ENCODE results near the gene KRT72.

Gene KRT72

DNA sequence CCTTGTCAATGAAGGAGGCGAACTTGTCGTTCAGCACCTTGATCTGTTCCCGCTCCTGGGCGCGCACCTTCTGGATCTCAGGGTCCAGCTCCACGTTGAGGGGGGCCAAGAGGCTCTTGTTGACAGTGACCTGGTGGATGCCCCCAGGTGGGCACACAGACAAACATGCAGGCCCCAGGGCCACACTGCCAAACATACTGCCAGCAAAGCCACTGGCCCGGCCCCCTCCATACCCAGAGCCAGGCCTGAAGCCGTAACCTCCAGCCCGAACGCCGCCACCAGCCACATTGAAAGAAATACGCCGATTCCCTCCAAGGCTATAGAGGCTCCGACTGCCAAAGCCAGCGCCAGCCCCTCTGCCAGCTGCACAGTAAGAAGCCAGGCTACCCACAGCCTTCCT lies 28.0 kb downstream of the KRT72 start:
- CTCF ChIA-PET: no interaction called here
- TF ChIP-seq, protein P1, sequence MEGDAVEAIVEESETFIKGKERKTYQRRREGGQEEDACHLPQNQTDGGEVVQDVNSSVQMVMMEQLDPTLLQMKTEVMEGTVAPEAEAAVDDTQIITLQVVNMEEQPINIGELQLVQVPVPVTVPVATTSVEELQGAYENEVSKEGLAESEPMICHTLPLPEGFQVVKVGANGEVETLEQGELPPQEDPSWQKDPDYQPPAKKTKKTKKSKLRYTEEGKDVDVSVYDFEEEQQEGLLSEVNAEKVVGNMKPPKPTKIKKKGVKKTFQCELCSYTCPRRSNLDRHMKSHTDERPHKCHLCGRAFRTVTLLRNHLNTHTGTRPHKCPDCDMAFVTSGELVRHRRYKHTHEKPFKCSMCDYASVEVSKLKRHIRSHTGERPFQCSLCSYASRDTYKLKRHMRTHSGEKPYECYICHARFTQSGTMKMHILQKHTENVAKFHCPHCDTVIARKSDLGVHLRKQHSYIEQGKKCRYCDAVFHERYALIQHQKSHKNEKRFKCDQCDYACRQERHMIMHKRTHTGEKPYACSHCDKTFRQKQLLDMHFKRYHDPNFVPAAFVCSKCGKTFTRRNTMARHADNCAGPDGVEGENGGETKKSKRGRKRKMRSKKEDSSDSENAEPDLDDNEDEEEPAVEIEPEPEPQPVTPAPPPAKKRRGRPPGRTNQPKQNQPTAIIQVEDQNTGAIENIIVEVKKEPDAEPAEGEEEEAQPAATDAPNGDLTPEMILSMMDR (conservative IDR thresholded peaks at IDR 0.05; ENCODE audit: low read depth): no peak
- no peak for DNase-seq (ENCODE audit: low spot score)
- POLR2A ChIA-PET (ENCODE audit: low non-redundant PET): no interaction called here
- no peak overlapping the region for H3K27ac ChIP-seq

DNA sequence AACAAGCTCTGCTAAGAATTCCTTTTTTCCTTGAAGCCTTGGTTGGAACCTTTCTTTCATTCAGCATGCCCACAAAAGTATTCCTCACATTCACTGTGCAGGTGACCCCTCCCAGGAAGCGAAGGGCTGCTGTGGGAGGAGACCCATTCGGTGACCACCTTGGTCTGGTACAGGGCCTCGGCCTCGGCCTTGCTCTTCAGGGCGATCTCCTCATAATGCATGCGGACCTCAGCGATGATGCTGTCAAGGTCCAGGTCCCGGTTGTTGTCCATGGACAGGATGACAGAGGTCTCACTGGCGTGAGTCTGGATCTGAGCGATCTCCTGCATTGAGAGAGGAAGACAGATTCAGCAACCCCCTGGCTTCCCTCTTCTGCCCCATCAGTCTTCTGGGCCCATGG lies 30.8 kb downstream of the KRT72 start:
- ChIA-PET CTCF (no interaction called here), POLR2A (ENCODE audit: low non-redundant PET) (no interaction called here)
- DNase-seq (ENCODE audit: low spot score): no peak
- TF ChIP-seq, protein P1 (conservative IDR thresholded peaks at IDR 0.05; ENCODE audit: low read depth): no peak
- H3K27ac ChIP-seq: no peak overlapping the region

DNA sequence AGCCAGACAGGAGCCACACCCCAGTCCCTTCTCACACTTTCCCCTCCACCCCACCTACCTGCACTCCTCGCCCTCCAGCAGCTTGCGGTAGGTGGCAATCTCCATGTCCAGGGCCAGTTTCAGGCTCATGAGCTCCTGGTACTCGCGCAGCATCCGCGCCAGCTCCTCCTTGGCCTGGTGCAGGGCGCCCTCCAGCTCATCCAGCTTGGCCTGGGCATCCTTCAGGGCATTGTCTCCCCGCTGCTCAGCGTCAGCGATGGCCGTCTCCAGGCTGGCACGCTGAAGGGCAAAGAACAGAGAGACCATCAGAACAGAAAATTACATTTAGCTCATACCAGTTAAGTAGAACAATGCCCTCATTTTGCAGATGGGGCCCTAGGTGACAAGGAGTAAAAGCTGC lies 33.2 kb downstream of the KRT72 start:
- CTCF ChIA-PET: no interaction called here
- DNase-seq (ENCODE audit: low spot score): no peak
- H3K27ac ChIP-seq: no peak overlapping the region
- TF ChIP-seq, protein P1 (conservative IDR thresholded peaks at IDR 0.05; ENCODE audit: low read depth): no peak
- POLR2A ChIA-PET (ENCODE audit: low non-redundant PET): no interaction called here

- POLR2A ChIA-PET (ENCODE audit: low non-redundant PET): no interaction called here
- DNase-seq (ENCODE audit: low spot score): no peak
- TF ChIP-seq, protein P1 (conservative IDR thresholded peaks at IDR 0.05; ENCODE audit: low read depth): no peak
- H3K27ac ChIP-seq: no peak overlapping the region
- CTCF ChIA-PET: interaction anchor here (0.5 kb wide), 1 partner anchor 533 kb away, joined by 5 read pairs; no protein-coding TSS in a partner anchor
These were observed 34.4 kb downstream of the KRT72 start for GRCh38 chr12:52566847-52567291.

GRCh38 chr12:52564582-52564981 lies 36.7 kb downstream of the KRT72 start:
- POLR2A ChIA-PET (ENCODE audit: low non-redundant PET): no interaction called here

DNA sequence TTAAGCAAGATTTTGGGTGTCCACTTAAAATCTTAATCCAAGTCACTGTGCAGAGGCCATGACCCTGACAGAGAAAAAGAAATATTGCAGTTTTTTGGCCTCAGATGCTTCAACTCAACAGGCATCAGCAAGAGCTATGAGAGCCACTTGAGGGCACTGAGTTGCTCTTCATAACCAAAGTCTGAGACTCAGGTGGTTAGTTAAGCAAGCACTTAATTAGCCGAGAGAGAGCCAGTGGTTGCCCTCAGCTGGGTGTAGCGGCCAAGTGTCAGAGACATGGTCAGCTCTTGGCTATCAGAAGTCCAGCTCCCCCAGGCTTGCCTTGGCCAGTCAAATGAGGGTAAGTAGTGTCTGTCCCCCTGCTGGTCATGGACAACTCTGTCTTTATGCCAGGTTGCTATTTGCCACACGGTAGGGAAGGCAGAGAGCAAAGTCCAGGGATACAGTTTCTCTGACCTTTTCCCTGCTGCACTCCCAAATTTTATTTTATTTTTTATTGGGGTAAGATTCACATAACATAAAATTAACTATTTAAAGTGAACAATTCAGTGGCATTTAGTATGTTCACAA lies 39.3 kb downstream of the KRT72 start:
- no peak overlapping the region for H3K27ac ChIP-seq
- CTCF ChIA-PET: interaction anchor here (0.6 to 1.5 kb wide), 4 partner anchors 23 to 318 kb away, joined by 3 read pairs; no protein-coding TSS in a partner anchor
- TF ChIP-seq, protein P1 (conservative IDR thresholded peaks at IDR 0.05; ENCODE audit: low read depth): no peak
- no peak for DNase-seq (ENCODE audit: low spot score)
- POLR2A ChIA-PET (ENCODE audit: low non-redundant PET): no interaction called here

More at GRCh38 chr12:52564582-52564981, 36.7 kb downstream of the KRT72 start:
- H3K27ac ChIP-seq: no peak overlapping the region
- CTCF ChIA-PET: no interaction called here
- TF ChIP-seq, protein P1 (conservative IDR thresholded peaks at IDR 0.05; ENCODE audit: low read depth): no peak
- no peak for DNase-seq (ENCODE audit: low spot score)

Measured in RWPE1 (cell line).